ENCODE measurements around the gene FAM193A. TPM values are rescaled to one million over a fixed set of nuclear protein-coding genes. Genes with fewer than 3 reads are reported as not detected.

FAM193A gene
- total and polyA plus RNA-seq, 2 experiments from 2014 or later = 12.0 to 22.9 TPM

DNA sequence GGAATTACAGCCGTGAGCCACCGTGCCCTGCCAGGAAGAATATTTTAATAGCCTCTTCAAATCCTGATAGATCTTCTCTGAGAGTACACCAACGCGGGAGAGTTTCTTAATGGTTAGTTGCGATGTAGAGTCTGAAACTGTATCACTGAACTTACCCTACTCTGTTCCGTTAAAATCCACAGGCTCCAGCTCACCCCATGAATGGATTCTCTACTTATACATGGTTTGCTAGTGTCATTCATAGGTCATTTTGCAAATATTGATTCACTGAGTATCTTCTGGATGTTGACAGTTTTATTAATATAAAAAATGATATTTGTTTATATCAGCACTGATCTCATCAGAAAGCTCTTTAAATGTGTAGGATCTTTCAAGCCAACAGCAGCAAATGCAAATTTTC lies 99.9 kb downstream of the FAM193A start:
- H3K4me3 ChIP-seq = no peak overlapping the region
- Mint-ChIP-seq H3K4me1 (no peaks in the 10 kb centered on the region), H3K27ac (no peak overlapping the region), H3K4me3 (no peak overlapping the region), H3K9me3 (no peaks in the 10 kb centered on the region; the same call in 2 of the 3 replicates), H3K27me3 (ENCODE audit: insufficient read depth, low read depth, poor library complexity) (peaks cover 7% of the 10 kb centered on the region), H3K36me3 (ENCODE audit: low read depth) (peaks cover 60% of the 10 kb centered on the region)
- peaks cover 17% of the 10 kb centered on the region for H3K36me3 ChIP-seq (ENCODE audit: insufficient read depth)
- DNase-seq (ENCODE audit: low spot score) (no peak), ATAC-seq (no peak)
- H3K79me2 ChIP-seq (replicated peaks; ENCODE audit: insufficient read depth) = no peaks in the 10 kb centered on the region; the same call in 1 of the 2 replicates
- no peak for TF ChIP-seq EZH2 (IDR thresholded peaks at IDR 0.05; ENCODE audit: low read depth, unreplicated experiment)
- TF ChIP-seq, protein P1, sequence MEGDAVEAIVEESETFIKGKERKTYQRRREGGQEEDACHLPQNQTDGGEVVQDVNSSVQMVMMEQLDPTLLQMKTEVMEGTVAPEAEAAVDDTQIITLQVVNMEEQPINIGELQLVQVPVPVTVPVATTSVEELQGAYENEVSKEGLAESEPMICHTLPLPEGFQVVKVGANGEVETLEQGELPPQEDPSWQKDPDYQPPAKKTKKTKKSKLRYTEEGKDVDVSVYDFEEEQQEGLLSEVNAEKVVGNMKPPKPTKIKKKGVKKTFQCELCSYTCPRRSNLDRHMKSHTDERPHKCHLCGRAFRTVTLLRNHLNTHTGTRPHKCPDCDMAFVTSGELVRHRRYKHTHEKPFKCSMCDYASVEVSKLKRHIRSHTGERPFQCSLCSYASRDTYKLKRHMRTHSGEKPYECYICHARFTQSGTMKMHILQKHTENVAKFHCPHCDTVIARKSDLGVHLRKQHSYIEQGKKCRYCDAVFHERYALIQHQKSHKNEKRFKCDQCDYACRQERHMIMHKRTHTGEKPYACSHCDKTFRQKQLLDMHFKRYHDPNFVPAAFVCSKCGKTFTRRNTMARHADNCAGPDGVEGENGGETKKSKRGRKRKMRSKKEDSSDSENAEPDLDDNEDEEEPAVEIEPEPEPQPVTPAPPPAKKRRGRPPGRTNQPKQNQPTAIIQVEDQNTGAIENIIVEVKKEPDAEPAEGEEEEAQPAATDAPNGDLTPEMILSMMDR (conservative IDR thresholded peaks at IDR 0.05; ENCODE audit: low read depth in 2 of 2) = no peak
- TF ChIP-seq STAT1 (IDR thresholded peaks at IDR 0.05; ENCODE audit: unreplicated experiment) = no peak
- TF ChIP-seq, protein P2, sequence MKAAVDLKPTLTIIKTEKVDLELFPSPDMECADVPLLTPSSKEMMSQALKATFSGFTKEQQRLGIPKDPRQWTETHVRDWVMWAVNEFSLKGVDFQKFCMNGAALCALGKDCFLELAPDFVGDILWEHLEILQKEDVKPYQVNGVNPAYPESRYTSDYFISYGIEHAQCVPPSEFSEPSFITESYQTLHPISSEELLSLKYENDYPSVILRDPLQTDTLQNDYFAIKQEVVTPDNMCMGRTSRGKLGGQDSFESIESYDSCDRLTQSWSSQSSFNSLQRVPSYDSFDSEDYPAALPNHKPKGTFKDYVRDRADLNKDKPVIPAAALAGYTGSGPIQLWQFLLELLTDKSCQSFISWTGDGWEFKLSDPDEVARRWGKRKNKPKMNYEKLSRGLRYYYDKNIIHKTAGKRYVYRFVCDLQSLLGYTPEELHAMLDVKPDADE (IDR thresholded peaks at IDR 0.05) = no peak
- TF ChIP-seq, protein P3, sequence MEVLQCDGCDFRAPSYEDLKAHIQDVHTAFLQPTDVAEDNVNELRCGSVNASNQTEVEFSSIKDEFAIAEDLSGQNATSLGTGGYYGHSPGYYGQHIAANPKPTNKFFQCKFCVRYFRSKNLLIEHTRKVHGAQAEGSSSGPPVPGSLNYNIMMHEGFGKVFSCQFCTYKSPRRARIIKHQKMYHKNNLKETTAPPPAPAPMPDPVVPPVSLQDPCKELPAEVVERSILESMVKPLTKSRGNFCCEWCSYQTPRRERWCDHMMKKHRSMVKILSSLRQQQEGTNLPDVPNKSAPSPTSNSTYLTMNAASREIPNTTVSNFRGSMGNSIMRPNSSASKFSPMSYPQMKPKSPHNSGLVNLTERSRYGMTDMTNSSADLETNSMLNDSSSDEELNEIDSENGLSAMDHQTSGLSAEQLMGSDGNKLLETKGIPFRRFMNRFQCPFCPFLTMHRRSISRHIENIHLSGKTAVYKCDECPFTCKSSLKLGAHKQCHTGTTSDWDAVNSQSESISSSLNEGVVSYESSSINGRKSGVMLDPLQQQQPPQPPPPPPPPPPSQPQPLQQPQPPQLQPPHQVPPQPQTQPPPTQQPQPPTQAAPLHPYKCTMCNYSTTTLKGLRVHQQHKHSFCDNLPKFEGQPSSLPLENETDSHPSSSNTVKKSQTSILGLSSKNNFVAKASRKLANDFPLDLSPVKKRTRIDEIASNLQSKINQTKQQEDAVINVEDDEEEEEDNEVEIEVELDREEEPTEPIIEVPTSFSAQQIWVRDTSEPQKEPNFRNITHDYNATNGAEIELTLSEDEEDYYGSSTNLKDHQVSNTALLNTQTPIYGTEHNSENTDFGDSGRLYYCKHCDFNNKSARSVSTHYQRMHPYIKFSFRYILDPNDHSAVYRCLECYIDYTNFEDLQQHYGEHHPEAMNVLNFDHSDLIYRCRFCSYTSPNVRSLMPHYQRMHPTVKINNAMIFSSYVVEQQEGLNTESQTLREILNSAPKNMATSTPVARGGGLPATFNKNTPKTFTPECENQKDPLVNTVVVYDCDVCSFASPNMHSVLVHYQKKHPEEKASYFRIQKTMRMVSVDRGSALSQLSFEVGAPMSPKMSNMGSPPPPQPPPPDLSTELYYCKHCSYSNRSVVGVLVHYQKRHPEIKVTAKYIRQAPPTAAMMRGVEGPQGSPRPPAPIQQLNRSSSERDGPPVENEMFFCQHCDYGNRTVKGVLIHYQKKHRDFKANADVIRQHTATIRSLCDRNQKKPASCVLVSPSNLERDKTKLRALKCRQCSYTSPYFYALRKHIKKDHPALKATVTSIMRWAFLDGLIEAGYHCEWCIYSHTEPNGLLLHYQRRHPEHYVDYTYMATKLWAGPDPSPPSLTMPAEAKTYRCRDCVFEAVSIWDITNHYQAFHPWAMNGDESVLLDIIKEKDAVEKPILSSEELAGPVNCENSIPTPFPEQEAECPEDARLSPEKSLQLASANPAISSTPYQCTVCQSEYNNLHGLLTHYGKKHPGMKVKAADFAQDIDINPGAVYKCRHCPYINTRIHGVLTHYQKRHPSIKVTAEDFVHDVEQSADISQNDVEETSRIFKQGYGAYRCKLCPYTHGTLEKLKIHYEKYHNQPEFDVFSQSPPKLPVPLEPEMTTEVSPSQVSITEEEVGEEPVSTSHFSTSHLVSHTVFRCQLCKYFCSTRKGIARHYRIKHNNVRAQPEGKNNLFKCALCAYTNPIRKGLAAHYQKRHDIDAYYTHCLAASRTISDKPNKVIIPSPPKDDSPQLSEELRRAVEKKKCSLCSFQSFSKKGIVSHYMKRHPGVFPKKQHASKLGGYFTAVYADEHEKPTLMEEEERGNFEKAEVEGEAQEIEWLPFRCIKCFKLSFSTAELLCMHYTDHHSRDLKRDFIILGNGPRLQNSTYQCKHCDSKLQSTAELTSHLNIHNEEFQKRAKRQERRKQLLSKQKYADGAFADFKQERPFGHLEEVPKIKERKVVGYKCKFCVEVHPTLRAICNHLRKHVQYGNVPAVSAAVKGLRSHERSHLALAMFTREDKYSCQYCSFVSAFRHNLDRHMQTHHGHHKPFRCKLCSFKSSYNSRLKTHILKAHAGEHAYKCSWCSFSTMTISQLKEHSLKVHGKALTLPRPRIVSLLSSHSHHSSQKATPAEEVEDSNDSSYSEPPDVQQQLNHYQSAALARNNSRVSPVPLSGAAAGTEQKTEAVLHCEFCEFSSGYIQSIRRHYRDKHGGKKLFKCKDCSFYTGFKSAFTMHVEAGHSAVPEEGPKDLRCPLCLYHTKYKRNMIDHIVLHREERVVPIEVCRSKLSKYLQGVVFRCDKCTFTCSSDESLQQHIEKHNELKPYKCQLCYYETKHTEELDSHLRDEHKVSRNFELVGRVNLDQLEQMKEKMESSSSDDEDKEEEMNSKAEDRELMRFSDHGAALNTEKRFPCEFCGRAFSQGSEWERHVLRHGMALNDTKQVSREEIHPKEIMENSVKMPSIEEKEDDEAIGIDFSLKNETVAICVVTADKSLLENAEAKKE (CRISPR knock-in tag; IDR thresholded peaks at IDR 0.05) = no peak
- TF ChIP-seq CREB1 (CRISPR knock-in tag; IDR thresholded peaks at IDR 0.05; ENCODE audit: low read depth) = no peak
- no peak for TF ChIP-seq EZH2phosphoT487 (IDR thresholded peaks at IDR 0.05; ENCODE audit: unreplicated experiment)
- TF ChIP-seq JUNB (IDR thresholded peaks at IDR 0.05; ENCODE audit: unreplicated experiment) = no peak
- no peak for TF ChIP-seq NANOG (IDR thresholded peaks at IDR 0.05; ENCODE audit: borderline replicate concordance)
- no peak for TF ChIP-seq POLR2AphosphoS5 (IDR thresholded peaks at IDR 0.05; ENCODE audit: low read depth)
- no peak for TF ChIP-seq ZNF114 (CRISPR knock-in tag; IDR thresholded peaks at IDR 0.05)
- TF ChIP-seq, protein P4, sequence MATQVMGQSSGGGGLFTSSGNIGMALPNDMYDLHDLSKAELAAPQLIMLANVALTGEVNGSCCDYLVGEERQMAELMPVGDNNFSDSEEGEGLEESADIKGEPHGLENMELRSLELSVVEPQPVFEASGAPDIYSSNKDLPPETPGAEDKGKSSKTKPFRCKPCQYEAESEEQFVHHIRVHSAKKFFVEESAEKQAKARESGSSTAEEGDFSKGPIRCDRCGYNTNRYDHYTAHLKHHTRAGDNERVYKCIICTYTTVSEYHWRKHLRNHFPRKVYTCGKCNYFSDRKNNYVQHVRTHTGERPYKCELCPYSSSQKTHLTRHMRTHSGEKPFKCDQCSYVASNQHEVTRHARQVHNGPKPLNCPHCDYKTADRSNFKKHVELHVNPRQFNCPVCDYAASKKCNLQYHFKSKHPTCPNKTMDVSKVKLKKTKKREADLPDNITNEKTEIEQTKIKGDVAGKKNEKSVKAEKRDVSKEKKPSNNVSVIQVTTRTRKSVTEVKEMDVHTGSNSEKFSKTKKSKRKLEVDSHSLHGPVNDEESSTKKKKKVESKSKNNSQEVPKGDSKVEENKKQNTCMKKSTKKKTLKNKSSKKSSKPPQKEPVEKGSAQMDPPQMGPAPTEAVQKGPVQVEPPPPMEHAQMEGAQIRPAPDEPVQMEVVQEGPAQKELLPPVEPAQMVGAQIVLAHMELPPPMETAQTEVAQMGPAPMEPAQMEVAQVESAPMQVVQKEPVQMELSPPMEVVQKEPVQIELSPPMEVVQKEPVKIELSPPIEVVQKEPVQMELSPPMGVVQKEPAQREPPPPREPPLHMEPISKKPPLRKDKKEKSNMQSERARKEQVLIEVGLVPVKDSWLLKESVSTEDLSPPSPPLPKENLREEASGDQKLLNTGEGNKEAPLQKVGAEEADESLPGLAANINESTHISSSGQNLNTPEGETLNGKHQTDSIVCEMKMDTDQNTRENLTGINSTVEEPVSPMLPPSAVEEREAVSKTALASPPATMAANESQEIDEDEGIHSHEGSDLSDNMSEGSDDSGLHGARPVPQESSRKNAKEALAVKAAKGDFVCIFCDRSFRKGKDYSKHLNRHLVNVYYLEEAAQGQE (IDR thresholded peaks at IDR 0.05; ENCODE audit: unreplicated experiment) = no peak
- no peak for TF ChIP-seq ZNF331 (CRISPR knock-in tag; IDR thresholded peaks at IDR 0.05; ENCODE audit: low read depth)
- no peak overlapping the region for H2AFZ ChIP-seq
- no peaks in the 10 kb centered on the region for H3K9me2 ChIP-seq (ENCODE audit: insufficient read depth)
- H4K20me1 ChIP-seq (replicated peaks; ENCODE audit: insufficient read depth) = peaks cover 13% of the 10 kb centered on the region; the same call in 1 of the 2 replicates
- 0 out of 2 replicates have a peak, but pooled peaks cover 6% of the 10 kb centered on the region for H3F3A ChIP-seq (replicated peaks; ENCODE audit: low read depth)
- H3K27me3 ChIP-seq (ENCODE audit: insufficient read depth) = no peaks in the 10 kb centered on the region
- no peak overlapping the region for H3K27ac ChIP-seq (ENCODE audit: low read depth)
- H3K4me2 ChIP-seq = no peak overlapping the region
- H3K4me1 ChIP-seq (ENCODE audit: insufficient read depth) = no peaks in the 10 kb centered on the region
